Smooth muscle cell (in vitro differentiated cells): Measurements from ENCODE around the gene RBKS. TPM values are rescaled to one million over a fixed set of nuclear protein-coding genes. Genes with fewer than 3 reads are reported as not detected.

Experiments used
- DNase-seq: peaks from one replicate; lab custom pipeline; 2025; ENCODE audit not compliant: unreplicated experiment; lab: John Stamatoyannopoulos, UW
- H2AFZ ChIP-seq: fragments of 200-600 bp; sonication (generic); 2 replicates; pipeline ENCODE4 v1.6.0; 2016; ENCODE audit warnings: antibody characterized with exemption, low read depth, mild to moderate bottlenecking
- H3F3A ChIP-seq: fragments of 200-600 bp; sonication (generic); 2 replicates; pipeline ENCODE4 v1.6.0; 2017; ENCODE audit warnings: antibody characterized with exemption, low read depth
- H3K27ac ChIP-seq: fragments of 200-600 bp; sonication (generic); 2 replicates; pipeline ENCODE4 v1.5.1; 2016; ENCODE audit warnings: low read depth, mild to moderate bottlenecking
- H3K27me3 ChIP-seq: fragments of 200-600 bp; sonication (generic); 2 replicates; pipeline ENCODE4 v1.6.1; 2016; ENCODE audit warnings: low read depth, mild to moderate bottlenecking
- H3K36me3 ChIP-seq: fragments of 200-600 bp; sonication (generic); 2 replicates; pipeline ENCODE4 v1.5.1; 2016; ENCODE audit warnings: low read depth
- H3K4me1 ChIP-seq: fragments of 200-600 bp; sonication (generic); 2 replicates; pipeline ENCODE4 v1.5.1; 2016; ENCODE audit warnings: low read depth
- H3K4me2 ChIP-seq: fragments of 200-600 bp; sonication (generic); 2 replicates; pipeline ENCODE4 v1.6.0; 2016; ENCODE audit warnings: mild to moderate bottlenecking
- H3K4me3 ChIP-seq: fragments of 200-600 bp; sonication (generic); 2 replicates; pipeline ENCODE4 v1.5.1; 2016; ENCODE audit warnings: mild to moderate bottlenecking
- H3K79me2 ChIP-seq: fragments of 200-600 bp; sonication (generic); 2 replicates; pipeline ENCODE4 v1.6.0; 2016; ENCODE audit warnings: low read depth, mild to moderate bottlenecking
- H3K9ac ChIP-seq: fragments of 200-600 bp; sonication (generic); 2 replicates; pipeline ENCODE4 v1.6.0; 2016; ENCODE audit warnings: low read depth
- H3K9me3 ChIP-seq: fragments of 200-600 bp; sonication (generic); replicated peaks from 2 replicates; pipeline ENCODE4 v1.5.1; 2016; ENCODE audit warnings: low read depth
- H4K20me1 ChIP-seq: fragments of 200-600 bp; sonication (generic); 2 replicates; pipeline ENCODE4 v1.6.0; 2016; ENCODE audit warnings: low read depth
- CTCF ChIP-seq: fragments of 200-600 bp; sonication (generic); IDR thresholded peaks from 2 replicates; pipeline ENCODE4 v1.5.1; 2017; ENCODE audit warnings: borderline replicate concordance, mild to moderate bottlenecking, antibody characterized with exemption; ENCODE audit not compliant: insufficient read depth, poor library complexity, severe bottlenecking
- WGBS: methylation state at CpG from one replicate; pipeline ENCODE4 v1.1.7; 2016; ENCODE audit warnings: low lambda C conversion rate; 5-methylcytosine and 5-hydroxymethylcytosine counted together
- polyA plus RNA-seq: library from polyadenylated mRNA; unstranded; fragments of >200 nt; fragmentation: Nextera tagmentation; extraction: Ambion mirVana; gene quantifications from 2 replicates; pipeline ENCODE4 v1.2.1, GENCODE V29; 2016
- total RNA-seq: library from RNA; depleted of rRNA; stranded (reverse); fragments of >200 nt; gene quantifications from 2 replicates; pipeline ENCODE4 v1.2.3, GENCODE V29; 2014

Gene RBKS
- total and polyA plus RNA-seq, 2 experiments from 2014 or later: 1.0 to 3.3 TPM

DNA sequence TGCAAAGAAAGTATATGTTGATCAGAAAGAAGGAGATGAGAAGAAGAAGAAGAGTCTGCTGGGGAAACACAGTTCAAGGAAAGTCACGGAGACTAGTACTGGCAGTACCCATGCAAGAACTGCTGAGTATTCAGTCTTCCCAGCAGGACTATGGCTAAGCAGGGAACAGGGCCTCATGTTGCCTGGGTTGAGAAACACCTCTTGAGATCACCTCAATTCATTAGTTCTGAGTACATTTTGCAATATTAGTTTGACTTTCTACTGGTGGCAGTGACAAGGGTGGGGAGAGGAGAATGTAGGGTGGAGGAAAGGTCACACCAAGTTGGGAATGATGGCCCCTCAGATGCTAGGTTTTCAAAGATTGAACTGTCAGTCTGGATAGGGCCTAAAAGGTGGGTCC, 68.1 kb downstream of the RBKS start:
- Histone ChIP-seq H3K9me3 (no peaks in the 10 kb centered on the region), H3K4me3 (no peak overlapping the region), H2AFZ (no peak overlapping the region), H3K9ac (no peak overlapping the region), H3K36me3 (no peaks in the 10 kb centered on the region), H3K4me2 (no peak overlapping the region), H3K27me3 (no peaks in the 10 kb centered on the region), H3K4me1 (no peaks in the 10 kb centered on the region), H3F3A (no peaks in the 10 kb centered on the region), H3K27ac (no peak overlapping the region), H3K79me2 (no peaks in the 10 kb centered on the region), H4K20me1 (no peaks in the 10 kb centered on the region)
- no peak for DNase-seq
- WGBS: 97% methylated on average over 1 of the region's 1 CpG
- TF ChIP-seq CTCF: no peak

- Histone ChIP-seq H3F3A (no peaks in the 10 kb centered on the region), H3K4me3 (no peak overlapping the region), H3K27me3 (no peaks in the 10 kb centered on the region), H3K9me3 (no peaks in the 10 kb centered on the region), H3K9ac (no peak overlapping the region), H3K4me2 (no peak overlapping the region), H3K79me2 (no peaks in the 10 kb centered on the region), H4K20me1 (no peaks in the 10 kb centered on the region), H3K36me3 (no peaks in the 10 kb centered on the region), H3K4me1 (no peaks in the 10 kb centered on the region), H3K27ac (no peak overlapping the region), H2AFZ (no peak overlapping the region)
- TF ChIP-seq CTCF: no peak
- no peak for DNase-seq
- 95% methylated on average over 4 of the region's 4 CpGs for WGBS
These were observed 74.2 kb downstream of the RBKS start for GRCh38 chr2:27815860-27816438.

DNA sequence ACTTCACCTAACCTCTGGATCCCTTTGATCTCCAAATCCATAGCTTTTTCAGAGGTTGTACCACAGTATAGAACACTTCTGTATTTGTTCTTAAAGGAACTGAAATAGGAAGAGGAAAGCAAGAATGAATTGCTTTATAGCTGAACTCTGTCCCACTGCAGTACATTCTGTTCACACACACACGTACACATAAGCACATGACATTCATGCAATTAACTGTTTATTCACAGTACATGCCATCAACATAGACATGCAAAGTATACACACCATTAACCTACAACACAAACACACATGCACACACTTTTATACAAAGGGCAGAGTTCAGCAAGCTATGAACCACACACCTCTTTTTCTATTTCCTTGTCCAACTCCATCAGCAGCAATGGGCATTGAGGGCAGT, 75.4 kb downstream of the RBKS start:
- DNase-seq: no peak
- no peaks in the 10 kb centered on the region for H4K20me1 ChIP-seq

More for the DNA sequence above, 75.4 kb downstream of the RBKS start:
- H3K9ac ChIP-seq: no peak overlapping the region
- H2AFZ ChIP-seq: no peak overlapping the region
- no peaks in the 10 kb centered on the region for H3F3A ChIP-seq
- no peaks in the 10 kb centered on the region for H3K36me3 ChIP-seq
- no peaks in the 10 kb centered on the region for H3K79me2 ChIP-seq
- no peaks in the 10 kb centered on the region for H3K9me3 ChIP-seq
- TF ChIP-seq CTCF: no peak
- no peak overlapping the region for H3K4me2 ChIP-seq
- WGBS: 71% methylated on average over 1 of the region's 1 CpG
- H3K4me3 ChIP-seq: no peak overlapping the region
- no peaks in the 10 kb centered on the region for H3K27me3 ChIP-seq
- no peak overlapping the region for H3K27ac ChIP-seq
- H3K4me1 ChIP-seq: no peaks in the 10 kb centered on the region
